Measurements from ENCODE around the gene AGL. TPM values are rescaled to one million over a fixed set of nuclear protein-coding genes. Genes with fewer than 3 reads are reported as not detected.

Gene AGL
- total and polyA plus RNA-seq, 2 experiments from 2014 or later = 13.4 to 22.9 TPM

GRCh38 chr1:99934801-99935200 lies 84.6 kb downstream of the AGL start (continued):
- TF ChIP-seq EZH2phosphoT487 (IDR thresholded peaks at IDR 0.05; ENCODE audit: unreplicated experiment) (no peak), CREB1 (CRISPR knock-in tag; IDR thresholded peaks at IDR 0.05; ENCODE audit: low read depth) (no peak), REST (IDR thresholded peaks at IDR 0.05; ENCODE audit: unreplicated experiment) (no peak), NANOG (IDR thresholded peaks at IDR 0.05; ENCODE audit: borderline replicate concordance) (no peak), CTCF (conservative IDR thresholded peaks at IDR 0.05; ENCODE audit: low read depth in 2 of 2) (no peak)

GRCh38 chr1:99935534-99935933 lies 85.4 kb downstream of the AGL start:
- Histone ChIP-seq H3K79me2 (replicated peaks; ENCODE audit: insufficient read depth) (no peaks in the 10 kb centered on the region), H3K4me1 (ENCODE audit: insufficient read depth) (no peaks in the 10 kb centered on the region), H3K27me3 (ENCODE audit: insufficient read depth) (no peaks in the 10 kb centered on the region), H4K20me1 (replicated peaks; ENCODE audit: insufficient read depth) (no peaks in the 10 kb centered on the region), H3K27ac (ENCODE audit: low read depth) (no peak overlapping the region), H3K9me2 (ENCODE audit: insufficient read depth) (no peaks in the 10 kb centered on the region), H3F3A (replicated peaks; ENCODE audit: low read depth) (no peaks in the 10 kb centered on the region), H3K4me3 (no peak overlapping the region), H3K36me3 (ENCODE audit: insufficient read depth) (no peaks in the 10 kb centered on the region), H2AFZ (no peak overlapping the region), H3K4me2 (no peak overlapping the region)
- Mint-ChIP-seq H3K9me3 (peaks cover 7% of the 10 kb centered on the region), H3K27ac (no peak overlapping the region), H3K4me1 (no peaks in the 10 kb centered on the region), H3K36me3 (ENCODE audit: low read depth) (peaks cover 3% of the 10 kb centered on the region; the same call in 1 of the 3 replicates), H3K27me3 (ENCODE audit: insufficient read depth, low read depth, poor library complexity) (peaks cover 7% of the 10 kb centered on the region), H3K4me3 (no peak overlapping the region)
- DNase-seq (ENCODE audit: low spot score) (no peak), ATAC-seq (no peak)
- TF ChIP-seq ZNF462 (CRISPR knock-in tag; IDR thresholded peaks at IDR 0.05) (no peak), STAT1 (IDR thresholded peaks at IDR 0.05; ENCODE audit: unreplicated experiment) (no peak)

Measured in GM23338 (cell line).